Upper lobe of right lung (tissue), 1 donor: ENCODE results near the gene CACUL1. TPM values are rescaled to one million over a fixed set of nuclear protein-coding genes. Genes with fewer than 3 reads are reported as not detected.

Experiments used
- ATAC-seq: fragments of 200-7000 bp; cut with Tn5 transposase; one replicate; pipeline ENCODE4 v1.9.1; 2020; ENCODE audit warnings: mild to moderate bottlenecking, moderate library complexity
- DNase-seq: peaks from one replicate; pipeline ENCODE4 v3.0.0-alpha.2; 2020
- H3K27ac ChIP-seq: fragments of 200-600 bp; one replicate; pipeline ENCODE4 v1.8.0; 2022
- H3K27me3 ChIP-seq: fragments of 200-600 bp; one replicate; pipeline ENCODE4 v1.8.0; 2022; ENCODE audit warnings: mild to moderate bottlenecking
- H3K36me3 ChIP-seq: fragments of 200-600 bp; one replicate; pipeline ENCODE4 v1.8.0; 2022
- H3K4me1 ChIP-seq: fragments of 200-600 bp; one replicate; pipeline ENCODE4 v1.8.0; 2022
- H3K4me3 ChIP-seq: fragments of 200-600 bp; one replicate; pipeline ENCODE4 v1.8.0; 2022; ENCODE audit warnings: mild to moderate bottlenecking
- H3K9me3 ChIP-seq: fragments of 200-600 bp; one replicate; pipeline ENCODE4 v1.8.0; 2022
- CTCF ChIP-seq: fragments of 200-600 bp; IDR thresholded peaks from one replicate; pipeline ENCODE4 v1.8.0; 2022; ENCODE audit warnings: antibody characterized with exemption
- intact Hi-C: fragments of 100-400 bp; cut with DNase I; formaldehyde crosslinking; loops from one replicate; pipeline ENCODE4 v1.11.0; 2022
- total RNA-seq: library from RNA; stranded (reverse); fragmentation: NEBNext Ultra II Directional; extraction: Animal tissue kit (Norgen Biotek cat#: 25700); gene quantifications from one replicate; pipeline ENCODE4 v1.2.1, GENCODE V29; 2021
- donor health status: DM: no; HTN: yes; CAD: no; lungs with severe emphysema.

CACUL1 gene
- total RNA-seq, 1 donor from 2014 or later = 47.7 TPM

GRCh38 chr10:118720685-118721538 lies 33.9 kb downstream of the CACUL1 start:
- Histone ChIP-seq H3K27ac (no peak overlapping the region), H3K9me3 (no peaks in the 10 kb centered on the region), H3K27me3 (no peaks in the 10 kb centered on the region), H3K4me3 (no peak overlapping the region), H3K4me1 (peaks cover 6% of the 10 kb centered on the region), H3K36me3 (no peaks in the 10 kb centered on the region)
- ATAC-seq (peak; percentile 70), DNase-seq (no peak)
- TF ChIP-seq CTCF = peak; percentile 86
- intact Hi-C loops = no loop called here

DNA sequence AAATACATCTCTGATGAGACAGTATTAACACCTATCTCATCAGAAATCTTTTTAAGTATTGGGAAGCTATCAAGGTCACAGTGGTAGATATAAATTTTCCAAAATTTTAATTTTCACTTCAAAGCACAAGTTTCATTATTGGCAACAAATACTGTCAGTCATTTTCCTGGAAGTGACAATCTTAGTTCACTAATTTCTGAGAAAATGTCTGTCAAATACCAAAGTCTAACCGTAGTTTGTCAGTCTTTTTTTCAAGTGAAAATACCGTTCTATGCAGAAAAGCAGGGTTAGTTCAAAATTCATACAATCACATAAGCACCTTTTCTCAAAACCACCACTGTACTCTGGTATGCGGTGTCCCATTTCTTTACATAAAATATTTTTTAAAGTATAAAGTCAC lies 40.4 kb downstream of the CACUL1 start:
- peaks cover 14% of the 10 kb centered on the region for H3K36me3 ChIP-seq
- H3K4me3 ChIP-seq = no peak overlapping the region
- DNase-seq (no peak), ATAC-seq (no peak)
- no peaks in the 10 kb centered on the region for H3K27me3 ChIP-seq
- H3K9me3 ChIP-seq = no peaks in the 10 kb centered on the region
- no peak for TF ChIP-seq CTCF
- intact Hi-C loops = no loop called here
- no peak overlapping the region for H3K27ac ChIP-seq
- no peaks in the 10 kb centered on the region for H3K4me1 ChIP-seq

DNA sequence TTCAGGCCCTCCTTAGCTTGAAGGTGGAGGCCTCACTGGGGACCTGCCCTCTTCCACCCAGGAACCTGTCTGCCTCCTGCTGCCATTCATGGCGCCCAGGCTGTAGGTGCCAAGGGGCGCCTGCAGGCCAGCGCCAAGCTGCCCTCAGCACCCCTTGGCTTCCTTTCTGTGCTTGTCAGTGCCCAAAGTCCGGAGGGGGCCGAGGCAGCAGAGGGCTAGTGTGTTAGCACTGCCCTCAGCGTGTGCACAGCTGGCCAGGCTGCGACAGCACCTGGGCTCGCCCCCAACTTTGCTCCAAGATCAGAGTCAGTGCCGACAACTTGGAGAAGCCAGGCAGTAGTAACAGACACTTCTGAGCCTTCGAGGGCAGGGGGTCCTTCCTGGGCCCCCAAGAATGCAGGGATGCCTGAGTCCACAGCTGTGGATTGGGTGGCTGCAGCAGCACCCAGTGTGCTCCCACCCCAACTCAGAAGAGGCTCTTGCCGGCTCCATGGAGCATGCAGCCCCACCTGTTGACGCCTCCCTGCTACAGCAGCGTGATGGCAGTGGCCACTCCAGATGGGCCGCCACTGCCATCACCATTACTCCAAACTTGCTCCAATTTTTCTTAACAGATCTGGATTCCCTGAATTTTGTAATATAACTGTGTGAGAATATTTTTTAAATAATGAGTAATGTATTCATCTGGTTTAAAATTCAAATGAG lies 41.7 kb downstream of the CACUL1 start:
- no peaks in the 10 kb centered on the region for H3K27me3 ChIP-seq
- DNase-seq = no peak
- H3K36me3 ChIP-seq = peaks cover 14% of the 10 kb centered on the region
- no peaks in the 10 kb centered on the region for H3K9me3 ChIP-seq
- H3K4me3 ChIP-seq = no peak overlapping the region
- intact Hi-C loops = no loop called here
- no peak for ATAC-seq
- no peaks in the 10 kb centered on the region for H3K4me1 ChIP-seq
- no peak for TF ChIP-seq CTCF
- H3K27ac ChIP-seq = no peak overlapping the region

DNA sequence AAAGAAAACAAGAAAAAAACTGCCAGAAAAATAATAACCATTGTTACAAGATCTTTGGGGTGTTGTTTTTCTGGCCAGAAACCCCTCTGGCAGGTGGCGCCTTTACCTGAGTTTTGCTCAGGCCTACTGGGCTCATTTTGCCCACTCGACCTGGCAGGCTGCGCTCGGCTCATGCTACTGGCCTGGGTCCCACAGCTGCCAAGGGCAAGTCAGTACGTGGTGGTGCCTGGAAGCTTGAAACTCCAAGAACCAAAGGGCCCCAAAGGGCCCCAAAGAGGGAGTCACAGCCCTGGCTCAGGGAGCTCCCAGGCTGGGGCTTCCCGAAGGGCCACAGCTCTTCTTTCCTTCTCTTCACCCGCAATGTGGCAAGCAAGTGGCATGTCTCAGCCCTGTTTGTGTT lies 42.7 kb downstream of the CACUL1 start:
- H3K27ac ChIP-seq = no peak overlapping the region
- DNase-seq = no peak
- TF ChIP-seq CTCF = no peak

DNA sequence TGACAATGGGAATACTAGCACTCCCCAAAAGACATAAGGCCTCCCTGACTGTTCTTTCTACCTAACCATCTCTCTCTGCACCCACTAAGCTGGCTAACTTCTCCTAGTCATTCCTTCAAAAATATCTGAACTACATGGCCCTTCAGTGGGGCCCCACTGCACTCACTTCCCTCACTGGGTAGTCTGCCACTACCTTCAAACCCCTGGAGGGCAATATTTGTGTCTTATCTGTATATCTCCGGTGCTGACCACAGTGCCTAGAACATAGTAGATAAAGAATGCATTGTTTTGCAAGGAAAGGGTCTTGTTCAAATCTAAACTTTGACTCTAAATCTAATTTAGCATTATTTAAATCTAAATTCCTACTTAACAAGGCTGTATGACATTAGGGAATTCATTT lies 44.3 kb downstream of the CACUL1 start:
- Histone ChIP-seq H3K4me1 (no peaks in the 10 kb centered on the region), H3K4me3 (no peak overlapping the region), H3K36me3 (peaks cover 22% of the 10 kb centered on the region), H3K9me3 (no peaks in the 10 kb centered on the region), H3K27ac (no peak overlapping the region), H3K27me3 (no peaks in the 10 kb centered on the region)
- intact Hi-C loops = no loop called here
- no peak for TF ChIP-seq CTCF
- ATAC-seq (no peak), DNase-seq (no peak)

More for the DNA sequence above, 42.7 kb downstream of the CACUL1 start:
- H3K36me3 ChIP-seq = peaks cover 16% of the 10 kb centered on the region
- H3K4me3 ChIP-seq = no peak overlapping the region
- no peaks in the 10 kb centered on the region for H3K9me3 ChIP-seq
- no peaks in the 10 kb centered on the region for H3K27me3 ChIP-seq
- no peak for ATAC-seq
- H3K4me1 ChIP-seq = no peaks in the 10 kb centered on the region
- intact Hi-C loops = no loop called here
